SJCRH30 (cell line): ENCODE results near the gene RAMP3. TPM values are rescaled to one million over a fixed set of nuclear protein-coding genes. Genes with fewer than 3 reads are reported as not detected.

Experiments used
- DNase-seq, 2 experiments: peaks; one replicate each; pipeline ENCODE4 v3.0.0-alpha.2; 2015 to 2020
- H3K27ac ChIP-seq: fragments of 250-450 bp; sonication (Bioruptor Pico); 2 replicates; pipeline ENCODE4 v1.5.1; 2020; ENCODE audit warnings: mild to moderate bottlenecking, moderate library complexity
- H3K27me3 ChIP-seq: fragments of 250-450 bp; sonication (Bioruptor Pico); 2 replicates; pipeline ENCODE4 v1.5.1; 2020; ENCODE audit warnings: mild to moderate bottlenecking, moderate library complexity
- H3K36me3 ChIP-seq: fragments of 250-450 bp; sonication (Bioruptor Pico); 2 replicates; pipeline ENCODE4 v1.5.1; 2020; ENCODE audit warnings: mild to moderate bottlenecking, moderate library complexity
- H3K4me1 ChIP-seq: fragments of 250-450 bp; sonication (Bioruptor Pico); 2 replicates; pipeline ENCODE4 v1.5.1; 2020; ENCODE audit warnings: mild to moderate bottlenecking, moderate library complexity
- H3K4me3 ChIP-seq: fragments of 250-450 bp; sonication (Bioruptor Pico); 2 replicates; pipeline ENCODE4 v1.5.1; 2020; ENCODE audit warnings: mild to moderate bottlenecking, moderate library complexity
- H3K9me3 ChIP-seq: fragments of 250-450 bp; sonication (Bioruptor Pico); replicated peaks from 2 replicates; pipeline ENCODE4 v1.5.1; 2020; ENCODE audit warnings: mild to moderate bottlenecking, moderate library complexity
- total RNA-seq: library from RNA; depleted of rRNA; stranded (reverse); fragments of >200 nt; shearing (Covaris generic); gene quantifications from 2 replicates; pipeline ENCODE4 v1.2.3, GENCODE V29; 2014

Gene RAMP3
- total RNA-seq, 1 experiment from 2014 or later: not detected

- DNase-seq: no peak
Observed at GRCh38 chr7:45220846-45221618, 63.4 kb downstream of the RAMP3 start.

GRCh38 chr7:45221896-45222604 is 64.5 kb downstream of the RAMP3 start:
- Histone ChIP-seq H3K4me3 (no peak overlapping the region), H3K27me3 (peaks cover 2% of the 10 kb centered on the region), H3K9me3 (no peaks in the 10 kb centered on the region), H3K36me3 (no peaks in the 10 kb centered on the region), H3K4me1 (no peaks in the 10 kb centered on the region), H3K27ac (no peak overlapping the region)
- DNase-seq: no peak

More at GRCh38 chr7:45220846-45221618, 63.4 kb downstream of the RAMP3 start:
- no peak overlapping the region for H3K4me3 ChIP-seq
- no peaks in the 10 kb centered on the region for H3K36me3 ChIP-seq
- H3K9me3 ChIP-seq: no peaks in the 10 kb centered on the region
- peaks cover 6% of the 10 kb centered on the region for H3K27me3 ChIP-seq
- H3K27ac ChIP-seq: no peak overlapping the region
- no peaks in the 10 kb centered on the region for H3K4me1 ChIP-seq

- H3K27ac ChIP-seq: no peak overlapping the region
- H3K9me3 ChIP-seq: no peaks in the 10 kb centered on the region
- H3K4me1 ChIP-seq: no peaks in the 10 kb centered on the region
- no peaks in the 10 kb centered on the region for H3K36me3 ChIP-seq
- peaks cover 10% of the 10 kb centered on the region for H3K27me3 ChIP-seq
- DNase-seq: no peak
- H3K4me3 ChIP-seq: no peak overlapping the region
Observed at GRCh38 chr7:45223078-45223477, 65.5 kb downstream of the RAMP3 start.

- no peaks in the 10 kb centered on the region for H3K4me1 ChIP-seq
- H3K27me3 ChIP-seq: peaks cover 17% of the 10 kb centered on the region
- H3K36me3 ChIP-seq: no peaks in the 10 kb centered on the region
- no peak overlapping the region for H3K27ac ChIP-seq
- DNase-seq: no peak
- no peaks in the 10 kb centered on the region for H3K9me3 ChIP-seq
- no peak overlapping the region for H3K4me3 ChIP-seq
Observed at GRCh38 chr7:45223728-45224630, 66.4 kb downstream of the RAMP3 start.

DNA sequence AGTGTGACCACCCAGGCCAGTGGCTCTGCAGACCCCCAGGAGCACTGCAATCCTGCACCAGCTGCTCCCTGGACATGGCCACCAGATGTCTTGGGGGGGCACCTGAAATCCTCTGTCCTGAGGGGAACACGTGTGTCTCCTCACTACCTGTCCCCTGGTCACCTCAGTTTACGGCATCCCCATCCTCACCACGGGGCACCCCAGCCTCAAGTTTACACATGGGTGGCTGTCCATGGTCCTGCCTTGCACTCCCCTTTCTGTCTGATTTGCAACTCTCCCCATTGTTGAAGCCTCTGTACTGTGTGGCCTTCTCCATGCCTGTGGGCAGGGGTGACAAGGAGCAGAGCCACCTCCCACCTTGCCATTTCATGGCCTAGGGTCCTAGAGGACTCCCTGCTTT is 67.2 kb downstream of the RAMP3 start:
- Histone ChIP-seq H3K4me3 (no peak overlapping the region), H3K9me3 (no peaks in the 10 kb centered on the region), H3K27ac (no peak overlapping the region), H3K36me3 (no peaks in the 10 kb centered on the region), H3K27me3 (peaks cover 22% of the 10 kb centered on the region; the same call in 1 of the 2 replicates), H3K4me1 (no peaks in the 10 kb centered on the region)
- DNase-seq: peak in 1 of 2 experiments; percentile 25

- H3K9me3 ChIP-seq: no peaks in the 10 kb centered on the region
- no peak for DNase-seq
- H3K36me3 ChIP-seq: no peaks in the 10 kb centered on the region
- H3K4me1 ChIP-seq: no peaks in the 10 kb centered on the region
- peaks cover 27% of the 10 kb centered on the region; the same call in 1 of the 2 replicates for H3K27me3 ChIP-seq
- H3K4me3 ChIP-seq: no peak overlapping the region
- H3K27ac ChIP-seq: no peak overlapping the region
Observed at GRCh38 chr7:45225311-45225947, 67.8 kb downstream of the RAMP3 start.

DNA sequence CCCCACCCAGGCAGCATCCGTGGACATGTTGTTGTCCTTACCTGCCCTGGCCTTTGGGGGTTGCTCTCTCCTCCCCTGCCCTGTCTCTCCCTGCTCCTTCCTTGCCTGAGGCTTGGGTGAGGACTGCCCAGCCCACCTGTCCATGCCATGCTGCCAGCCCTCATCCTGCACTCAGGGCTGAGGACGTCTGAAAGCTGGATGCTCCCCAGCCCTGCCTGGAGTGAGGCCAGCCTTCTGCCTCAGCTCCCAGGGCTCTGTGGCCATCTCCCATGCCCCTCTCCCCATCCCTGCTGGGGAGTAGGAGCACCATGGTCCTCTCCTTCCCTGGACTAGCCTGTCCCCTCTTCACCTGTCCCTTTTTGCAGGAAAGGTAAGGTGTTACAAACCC is 68.4 kb downstream of the RAMP3 start:
- Histone ChIP-seq H3K27me3 (peaks cover 27% of the 10 kb centered on the region; the same call in 1 of the 2 replicates), H3K4me1 (no peaks in the 10 kb centered on the region), H3K9me3 (no peaks in the 10 kb centered on the region), H3K4me3 (no peak overlapping the region), H3K36me3 (no peaks in the 10 kb centered on the region), H3K27ac (no peak overlapping the region)
- DNase-seq: no peak

GRCh38 chr7:45229156-45229920 is 71.7 kb downstream of the RAMP3 start:
- Histone ChIP-seq H3K36me3 (no peaks in the 10 kb centered on the region), H3K4me3 (no peak overlapping the region), H3K9me3 (no peaks in the 10 kb centered on the region), H3K27ac (no peak overlapping the region), H3K4me1 (no peaks in the 10 kb centered on the region), H3K27me3 (peaks cover 38% of the 10 kb centered on the region)
- no peak for DNase-seq

- no peak overlapping the region for H3K27ac ChIP-seq
- H3K27me3 ChIP-seq: peaks cover 38% of the 10 kb centered on the region
- DNase-seq: no peak
- no peaks in the 10 kb centered on the region for H3K9me3 ChIP-seq
- H3K4me1 ChIP-seq: no peaks in the 10 kb centered on the region
- no peak overlapping the region for H3K4me3 ChIP-seq
- no peaks in the 10 kb centered on the region for H3K36me3 ChIP-seq
Observed at GRCh38 chr7:45230083-45230482, 72.5 kb downstream of the RAMP3 start.

- H3K27me3 ChIP-seq: peaks cover 38% of the 10 kb centered on the region
- no peaks in the 10 kb centered on the region for H3K9me3 ChIP-seq
- H3K36me3 ChIP-seq: no peaks in the 10 kb centered on the region
- no peak for DNase-seq
- H3K4me1 ChIP-seq: no peaks in the 10 kb centered on the region
- H3K27ac ChIP-seq: no peak overlapping the region
- no peak overlapping the region for H3K4me3 ChIP-seq
Observed at GRCh38 chr7:45230611-45231165, 73.1 kb downstream of the RAMP3 start.

DNA sequence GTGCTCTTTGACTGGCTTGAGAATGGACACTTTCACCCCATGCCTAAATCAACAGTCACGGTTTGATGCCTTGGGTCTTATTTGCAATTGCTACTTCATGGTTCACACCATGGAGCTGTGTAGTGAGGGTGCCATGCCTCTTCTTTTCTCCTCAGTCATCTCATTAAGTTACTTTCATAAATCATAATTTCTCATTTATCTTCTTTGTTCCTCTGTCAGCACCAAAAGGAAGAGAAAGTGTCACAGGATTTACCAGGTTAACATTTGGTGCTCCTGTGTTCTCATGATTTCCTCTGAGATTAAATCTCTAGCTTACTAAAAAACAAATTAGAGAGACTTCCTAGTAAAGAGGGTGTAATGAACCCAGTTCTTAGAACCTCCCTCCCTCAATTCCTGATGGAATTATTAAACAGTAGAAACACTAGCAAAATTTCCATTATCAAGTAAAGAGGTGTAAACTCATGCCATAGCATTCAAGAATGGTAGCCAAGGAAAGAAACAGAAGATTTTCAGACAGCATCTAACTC is 75.7 kb downstream of the RAMP3 start:
- no peak overlapping the region for H3K4me3 ChIP-seq
- H3K36me3 ChIP-seq: no peaks in the 10 kb centered on the region
- no peak for DNase-seq
- H3K9me3 ChIP-seq: no peaks in the 10 kb centered on the region
- peaks cover 31% of the 10 kb centered on the region for H3K27me3 ChIP-seq
- H3K27ac ChIP-seq: no peak overlapping the region
- no peaks in the 10 kb centered on the region for H3K4me1 ChIP-seq
